Measurements from ENCODE around the gene AUTS2.

AUTS2 gene

DNA sequence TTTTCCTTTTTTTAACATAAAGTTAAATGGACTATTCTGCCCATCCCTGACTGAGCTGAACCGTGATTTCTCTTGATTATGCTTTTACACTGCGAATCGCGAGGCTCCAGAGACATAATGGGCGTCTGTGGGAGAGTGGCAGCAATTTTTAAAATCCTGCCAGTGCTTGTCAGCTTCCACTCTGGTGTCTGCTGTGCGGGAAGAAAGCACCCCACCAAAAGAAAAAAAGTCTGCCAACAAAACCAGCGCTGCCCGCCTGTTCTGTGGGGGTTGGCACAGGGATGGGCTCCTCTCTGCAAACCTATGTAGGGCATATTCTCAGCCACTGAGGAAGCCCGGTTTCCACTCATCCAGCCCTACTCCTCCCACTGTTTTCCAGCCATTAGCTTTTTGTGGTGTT lies 941.3 kb downstream of the AUTS2 start:
- DNase-seq = no peak

DNA sequence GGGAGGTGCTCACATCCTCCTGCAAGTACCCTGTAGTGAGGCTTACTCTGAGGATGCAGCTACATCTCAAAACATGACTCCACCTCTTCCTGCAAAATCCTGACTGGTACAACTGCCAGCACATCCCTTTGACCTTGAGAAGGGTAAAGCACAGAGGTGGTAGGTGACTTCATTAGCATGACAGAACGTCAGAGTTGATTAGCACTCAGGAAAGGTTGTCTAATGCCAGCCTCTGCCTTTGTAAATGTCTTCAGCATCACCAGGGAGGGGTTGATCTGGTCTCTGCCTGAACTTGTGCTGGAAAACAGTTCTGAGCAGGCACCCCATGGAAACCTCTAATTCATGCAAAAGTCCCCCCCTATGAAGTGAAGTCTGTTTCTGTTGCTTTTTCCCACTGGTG lies 942.4 kb downstream of the AUTS2 start:
- no peak for DNase-seq

DNA sequence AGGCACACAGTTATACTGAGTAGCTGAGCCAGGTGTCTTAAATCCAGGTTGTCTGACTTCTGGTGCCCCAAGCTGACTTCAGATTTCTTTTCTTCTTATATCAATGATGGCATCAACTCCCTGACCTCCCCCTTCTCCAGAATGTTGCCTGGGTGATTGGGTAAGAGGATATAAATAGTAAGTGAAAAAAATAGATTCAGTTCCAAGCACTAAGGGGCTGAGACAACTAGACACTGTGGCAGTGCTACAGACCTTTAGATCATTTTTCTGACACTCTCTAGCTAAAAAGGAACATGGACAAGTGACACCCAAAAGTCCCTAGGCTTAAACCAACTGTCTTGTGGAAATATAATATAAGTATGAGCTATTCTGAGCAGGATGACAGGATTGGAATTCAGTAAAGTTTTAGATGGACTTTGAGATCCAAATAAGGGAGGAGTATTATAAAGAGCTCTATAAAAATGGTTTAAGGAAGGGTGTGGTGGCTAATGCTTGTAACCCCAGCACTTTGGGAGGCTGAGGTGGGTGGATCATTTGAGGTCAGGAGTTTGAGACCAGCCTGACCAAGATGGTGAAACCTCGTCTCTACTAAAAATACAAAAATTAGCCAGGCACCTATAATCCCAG lies 944.6 kb downstream of the AUTS2 start:
- no peak for DNase-seq

DNA sequence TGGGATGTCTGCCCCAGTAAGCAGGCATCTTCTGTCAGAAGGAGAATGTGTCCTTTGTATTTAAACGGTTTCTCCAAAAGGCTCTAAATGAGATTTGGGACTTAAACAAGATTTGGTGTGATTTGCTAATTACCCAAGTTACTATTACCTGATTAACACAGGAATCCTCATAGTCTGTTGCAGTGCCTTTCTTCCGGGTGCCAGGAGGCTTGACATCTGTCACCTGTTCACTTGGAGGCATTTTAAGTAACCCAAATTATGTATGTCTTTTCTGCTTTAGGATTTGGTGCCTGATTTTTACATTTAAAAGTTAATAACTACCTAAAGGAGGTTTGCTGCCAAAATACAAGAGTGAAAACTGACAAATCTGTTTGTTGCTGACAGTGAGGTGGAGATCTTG lies 945.7 kb downstream of the AUTS2 start:
- no peak for DNase-seq

DNA sequence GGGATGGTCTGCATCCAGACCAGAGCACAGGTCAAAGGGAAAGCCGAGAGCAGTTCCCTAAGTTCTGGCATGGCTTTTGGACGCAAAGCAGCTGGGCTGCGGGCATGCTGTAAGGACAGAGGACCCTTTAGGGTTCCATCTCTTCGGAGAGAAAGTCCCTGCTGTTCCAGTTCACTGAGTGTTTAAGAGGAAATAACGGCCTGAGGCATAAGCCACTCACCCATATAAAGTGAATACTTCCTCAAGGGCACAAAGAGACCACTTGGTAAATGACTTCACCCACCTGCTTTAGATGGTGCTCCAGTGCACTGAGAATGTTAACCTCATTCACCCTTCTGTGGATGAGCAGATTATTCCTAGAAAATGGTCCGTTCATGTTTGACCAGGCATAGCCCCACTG lies 946.9 kb downstream of the AUTS2 start:
- no peak for DNase-seq

DNA sequence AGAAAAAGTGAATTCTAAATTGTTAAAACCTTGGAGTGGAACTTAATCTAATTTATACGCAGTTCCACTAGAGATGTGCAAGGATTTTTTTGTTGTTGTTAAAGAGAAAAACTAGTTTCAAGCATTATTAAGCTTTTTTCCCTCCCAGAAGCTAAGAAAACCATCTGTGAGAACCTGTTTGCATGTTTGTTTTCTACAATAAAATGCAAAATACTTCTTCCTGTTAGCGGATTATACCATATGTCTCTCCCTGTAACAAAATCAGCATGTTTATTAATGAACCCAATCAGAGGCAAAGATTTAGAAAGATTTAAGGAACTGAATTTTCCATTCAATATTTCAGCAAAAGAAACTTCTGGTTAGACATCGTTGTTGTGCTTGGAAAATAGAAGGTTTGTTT lies 953.9 kb downstream of the AUTS2 start:
- DNase-seq = no peak

DNA sequence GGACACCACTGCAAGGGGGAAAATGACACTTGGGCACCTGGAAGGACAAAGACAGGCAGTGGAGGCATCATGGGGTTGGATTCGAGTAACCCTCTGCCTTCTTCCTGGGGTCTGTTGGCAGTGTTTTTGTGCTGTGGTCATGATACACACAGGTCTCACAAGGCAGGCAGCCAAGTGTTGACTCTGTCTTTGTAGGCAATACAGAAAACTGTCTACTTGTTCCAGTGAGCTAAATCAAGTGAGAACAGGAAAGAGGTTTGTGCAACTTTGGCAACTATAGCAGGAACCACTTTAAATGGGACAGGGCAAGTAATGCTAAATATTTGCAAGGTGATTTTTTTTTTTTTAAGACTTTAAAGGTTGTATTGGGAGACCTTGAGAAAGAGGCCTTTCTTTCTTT lies 955.1 kb downstream of the AUTS2 start:
- no peak for DNase-seq

DNA sequence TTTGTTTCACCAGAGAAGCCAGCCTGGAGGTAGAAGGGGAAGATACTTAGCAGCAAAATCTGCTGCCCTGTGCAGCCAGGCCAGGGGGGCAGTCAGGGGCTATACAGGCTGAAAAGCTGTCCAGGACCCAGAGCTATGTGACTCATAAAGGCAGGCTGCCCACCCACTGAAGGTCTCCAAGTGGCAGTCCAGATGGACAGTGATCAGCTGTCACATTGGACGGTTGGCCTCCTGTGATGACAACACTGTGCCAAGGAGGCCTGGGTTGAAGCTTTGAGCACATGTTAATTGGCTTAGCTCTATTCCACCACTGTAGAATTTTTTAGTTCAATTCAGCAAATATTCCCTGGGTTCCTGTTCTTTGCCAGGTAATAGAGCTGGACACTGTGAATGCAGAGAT lies 956.4 kb downstream of the AUTS2 start:
- no peak for DNase-seq

DNA sequence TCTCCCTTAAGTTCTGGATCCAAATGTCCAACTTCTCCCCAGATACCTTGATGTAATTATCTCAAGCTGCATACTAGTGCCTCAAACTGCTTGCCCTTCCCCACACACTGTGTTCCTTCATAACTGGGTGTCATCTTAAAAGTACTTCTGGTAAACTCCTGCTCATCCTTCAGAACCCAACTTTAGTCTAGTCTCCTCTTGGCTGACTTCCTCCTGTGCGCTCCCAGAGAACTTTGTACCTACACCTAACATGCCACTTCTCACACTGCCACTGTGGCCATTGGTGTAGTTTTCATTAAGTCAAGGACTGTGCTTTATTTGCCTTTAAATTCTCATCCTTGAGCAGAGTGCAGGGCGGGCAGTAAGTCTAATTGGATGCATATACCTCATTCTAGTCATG lies 958.5 kb downstream of the AUTS2 start:
- no peak for DNase-seq

DNA sequence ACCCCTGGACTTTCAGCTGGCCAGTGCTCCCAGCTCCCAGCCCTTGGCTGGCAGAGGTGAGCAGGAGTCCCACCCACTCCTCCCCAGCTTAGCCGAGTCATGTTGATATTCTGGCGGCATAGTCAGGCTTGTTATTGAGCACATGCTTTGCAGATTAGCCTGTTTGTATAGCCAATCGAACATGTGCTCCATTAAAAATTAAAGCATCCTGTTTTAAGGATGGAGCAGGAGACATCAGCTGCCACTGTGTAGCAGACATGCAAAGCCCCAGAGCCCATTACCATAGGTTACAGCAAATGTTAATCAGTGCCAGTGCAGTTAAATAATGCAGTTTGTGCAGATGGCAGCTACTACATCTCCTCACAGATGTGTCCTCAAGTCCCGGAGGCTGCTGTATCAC lies 959.1 kb downstream of the AUTS2 start:
- no peak for DNase-seq

DNA sequence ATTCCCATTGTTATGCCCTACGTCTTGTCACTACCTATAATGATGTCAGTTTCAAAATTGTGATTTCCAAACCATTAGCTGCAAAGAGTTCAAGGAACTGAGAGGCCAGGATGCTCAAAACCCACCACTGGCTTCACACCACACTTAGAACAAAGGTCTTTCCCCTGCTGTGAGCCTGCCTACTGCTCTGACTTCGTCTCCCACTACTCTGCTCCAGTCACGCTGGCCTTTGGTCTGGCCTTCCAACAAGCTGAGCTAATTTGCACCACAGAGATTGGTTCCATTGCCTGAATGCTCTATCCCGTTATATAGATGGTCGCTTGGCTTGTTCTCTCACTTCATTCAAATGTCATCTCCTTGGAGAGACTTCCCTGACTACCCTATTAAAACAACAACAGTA lies 961.5 kb downstream of the AUTS2 start:
- no peak for DNase-seq

DNA sequence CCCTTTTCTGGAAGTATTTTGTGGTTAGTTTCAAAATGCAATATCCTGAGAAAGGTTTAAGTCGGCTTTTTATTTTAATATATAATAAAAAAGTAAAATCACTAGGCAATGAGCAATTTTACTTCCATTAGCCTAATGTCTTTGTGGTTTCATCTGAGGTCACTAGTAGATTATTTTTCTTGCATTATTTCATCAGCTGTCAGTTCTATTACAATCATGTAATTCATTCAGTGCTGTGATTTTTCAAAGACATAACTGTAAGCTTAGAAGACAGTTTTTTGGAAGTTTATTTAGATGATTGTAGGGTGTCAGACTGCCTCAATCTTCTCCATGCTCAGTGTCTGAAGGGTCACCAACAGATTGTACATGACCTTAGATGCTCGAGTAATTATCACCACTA lies 965.7 kb downstream of the AUTS2 start:
- DNase-seq = no peak

DNA sequence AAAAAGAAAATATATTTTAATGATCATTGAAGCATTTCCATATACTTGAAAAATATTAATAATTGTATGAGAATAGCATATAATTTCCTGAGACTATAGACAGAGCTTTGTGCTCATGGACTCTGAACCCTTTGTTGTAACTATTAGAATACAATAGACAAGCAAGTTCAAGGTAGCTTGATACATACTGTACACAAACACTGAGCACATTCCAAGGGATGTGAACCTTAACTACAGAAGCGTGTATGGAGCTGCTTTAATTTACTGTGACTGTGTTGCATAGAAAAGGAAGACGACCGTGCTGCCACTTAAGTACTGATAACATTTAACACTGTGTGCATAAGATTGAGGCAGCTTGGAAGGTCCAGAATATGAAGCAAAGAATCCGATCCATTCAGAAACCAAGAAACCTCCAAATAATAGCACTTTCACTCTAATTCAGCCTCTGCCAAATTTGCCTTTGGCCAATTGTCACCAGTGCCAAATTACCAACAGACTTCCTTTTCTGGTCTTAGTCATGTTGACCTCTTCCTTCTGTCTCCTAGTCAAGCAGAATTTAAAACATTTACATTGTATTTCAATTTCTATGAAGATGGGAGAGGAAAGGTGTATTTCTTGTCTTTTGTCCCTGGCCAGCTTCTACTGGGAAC lies 967.6 kb downstream of the AUTS2 start:
- DNase-seq = no peak

DNA sequence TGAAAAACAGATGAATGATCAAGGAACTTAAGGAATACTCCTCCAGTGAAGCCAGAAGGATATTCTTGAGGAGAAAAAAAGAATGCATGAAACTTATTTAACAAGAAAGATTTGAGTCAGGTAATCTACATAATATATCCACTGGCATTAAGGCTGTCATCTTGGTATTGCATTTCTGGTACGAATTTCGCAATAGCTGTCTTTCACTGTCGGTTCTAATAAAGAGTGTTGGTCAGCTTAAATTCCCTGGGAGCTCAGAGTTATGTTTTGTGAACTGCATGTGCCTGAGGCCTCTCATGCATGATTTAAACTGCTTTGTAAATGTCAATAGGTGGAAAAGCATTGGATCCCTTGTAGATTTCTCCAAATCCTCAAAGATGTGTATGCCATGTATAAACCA lies 968.4 kb downstream of the AUTS2 start:
- no peak for DNase-seq

DNA sequence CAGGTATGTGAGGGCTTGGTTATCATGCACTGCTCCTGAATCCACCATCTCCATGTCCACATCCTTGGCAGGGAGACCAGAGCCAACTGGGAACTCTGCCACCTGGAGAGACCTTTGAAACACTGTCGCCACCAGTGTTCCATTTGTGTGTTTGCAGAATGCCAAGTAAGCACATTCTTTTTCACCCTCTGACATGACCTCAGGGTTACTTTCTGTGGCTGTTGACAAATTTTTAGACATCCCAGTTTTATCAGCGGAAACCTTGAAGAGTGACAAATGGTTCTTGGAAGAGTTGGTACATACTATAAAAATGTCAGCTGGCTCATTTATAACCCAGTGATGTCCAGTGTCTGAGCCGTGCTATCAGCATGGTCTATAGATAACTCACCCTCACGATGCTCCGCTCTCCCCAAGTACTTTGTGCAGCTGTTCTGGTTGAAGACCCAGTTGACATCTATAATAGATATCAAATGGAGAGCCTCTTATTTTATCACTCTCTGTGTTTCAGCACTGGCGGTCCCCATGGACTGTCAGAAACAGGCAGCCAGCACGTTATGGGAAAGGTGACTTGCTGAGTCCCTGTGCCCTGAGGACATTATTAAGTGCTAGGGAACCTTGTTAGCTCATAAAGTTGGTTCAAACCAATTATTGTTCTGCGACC lies 970.5 kb downstream of the AUTS2 start:
- peak; percentile 48 to 52 for DNase-seq

DNA sequence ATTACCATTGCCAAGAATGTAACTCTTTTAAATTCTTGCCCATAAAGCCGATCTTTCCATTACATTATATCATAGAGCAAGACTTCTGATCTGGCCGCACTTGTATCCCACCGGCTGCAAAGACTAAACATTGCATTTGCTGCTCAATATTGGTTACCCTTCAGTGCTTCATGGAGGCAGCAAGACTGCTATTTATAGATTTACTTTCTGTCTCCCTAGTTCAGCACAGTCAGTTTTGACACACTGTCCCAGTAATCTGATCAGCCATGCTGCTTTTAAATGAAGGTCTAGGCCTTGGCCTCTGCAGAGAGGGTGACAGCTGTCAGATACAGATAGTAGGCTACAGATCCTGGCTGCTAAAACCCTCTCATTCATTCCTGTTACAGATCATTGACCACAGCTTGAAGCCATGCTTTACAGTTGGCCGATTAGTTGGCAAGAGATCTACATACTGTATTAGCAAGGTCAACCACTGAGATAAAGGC lies 971.1 kb downstream of the AUTS2 start:
- DNase-seq = peak; percentile 54 to 62

DNA sequence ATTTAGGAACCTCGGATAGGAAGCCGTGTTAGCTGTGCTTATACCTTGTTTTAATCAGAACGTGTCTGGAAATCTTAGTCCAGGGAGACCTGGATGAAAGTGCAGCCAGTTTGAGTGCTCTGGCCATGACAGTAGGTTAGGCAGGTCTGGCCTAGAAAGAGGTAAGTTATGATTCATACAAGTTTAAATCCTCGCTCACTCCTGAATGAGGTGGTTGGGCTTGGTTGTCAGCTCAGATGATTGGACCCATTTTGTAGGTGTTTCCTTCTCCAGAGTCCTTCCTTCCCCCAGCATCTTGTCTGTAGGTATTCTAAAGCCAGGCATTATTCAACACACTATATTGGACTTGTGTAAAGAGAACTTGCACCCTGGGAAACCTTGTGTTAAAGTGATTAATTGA lies 971.8 kb downstream of the AUTS2 start:
- DNase-seq = no peak

DNA sequence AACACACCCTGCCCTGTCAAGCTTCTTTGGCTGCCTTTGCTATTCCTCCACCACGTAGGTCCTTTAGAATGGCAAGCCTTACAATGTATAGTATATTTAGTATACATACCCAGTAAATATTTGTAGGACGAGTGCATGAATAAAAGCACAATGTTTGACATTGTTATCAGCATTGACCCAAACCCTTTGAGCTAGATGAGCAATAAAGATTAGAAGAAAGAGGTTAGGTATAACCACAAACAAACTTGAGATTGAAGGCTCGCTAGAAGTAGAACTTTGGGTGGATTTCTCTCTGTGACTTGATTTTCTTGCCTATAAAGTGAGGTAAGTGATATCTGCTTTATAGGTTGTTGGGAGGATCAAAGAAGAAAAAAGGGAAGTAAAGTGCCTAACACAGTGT lies 972.7 kb downstream of the AUTS2 start:
- no peak for DNase-seq

DNA sequence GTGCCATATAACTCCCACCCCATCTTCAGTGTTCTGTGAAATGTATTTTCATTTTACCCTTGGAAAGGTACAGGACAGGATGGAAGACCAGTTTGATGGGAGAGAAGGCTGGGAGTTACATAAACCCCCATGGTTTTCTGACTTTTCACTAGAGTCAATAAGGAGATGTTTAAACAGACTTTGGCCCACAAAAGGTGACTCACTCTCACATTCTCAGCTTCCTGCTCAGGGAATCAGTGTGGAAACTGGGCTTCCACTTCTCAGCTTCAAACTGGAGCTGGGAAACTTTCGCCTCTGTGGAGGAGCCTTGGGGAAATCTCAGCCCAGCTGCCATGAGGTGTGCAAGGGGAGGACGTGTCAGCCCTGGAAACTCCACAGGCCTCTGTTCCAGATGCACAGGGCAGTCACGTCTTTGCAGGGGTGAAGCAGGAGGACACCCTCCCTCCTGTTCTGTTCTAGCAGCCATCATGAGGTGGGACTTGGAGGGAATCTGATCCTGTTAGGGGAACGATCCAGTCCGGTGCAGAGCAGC lies 973.2 kb downstream of the AUTS2 start:
- DNase-seq = no peak

DNA sequence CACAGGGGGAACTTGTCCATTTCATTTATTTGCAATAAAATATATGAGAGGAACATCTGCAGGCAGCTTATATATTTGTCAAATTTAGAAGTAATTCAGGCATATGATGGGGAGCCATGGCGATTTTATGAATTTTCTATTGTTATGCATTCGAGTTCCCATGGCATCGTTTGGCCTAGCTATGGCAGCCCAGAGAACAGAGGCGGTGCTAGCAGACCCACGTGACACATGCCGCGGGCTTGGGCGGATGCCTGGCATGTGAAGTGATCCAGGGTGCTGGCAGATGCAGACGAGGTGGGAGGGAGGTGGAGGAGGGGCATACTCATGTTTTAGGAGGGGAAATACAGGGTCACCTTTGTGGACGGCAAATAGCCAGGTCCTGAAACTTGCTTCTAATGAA lies 973.7 kb downstream of the AUTS2 start:
- DNase-seq = no peak

DNA sequence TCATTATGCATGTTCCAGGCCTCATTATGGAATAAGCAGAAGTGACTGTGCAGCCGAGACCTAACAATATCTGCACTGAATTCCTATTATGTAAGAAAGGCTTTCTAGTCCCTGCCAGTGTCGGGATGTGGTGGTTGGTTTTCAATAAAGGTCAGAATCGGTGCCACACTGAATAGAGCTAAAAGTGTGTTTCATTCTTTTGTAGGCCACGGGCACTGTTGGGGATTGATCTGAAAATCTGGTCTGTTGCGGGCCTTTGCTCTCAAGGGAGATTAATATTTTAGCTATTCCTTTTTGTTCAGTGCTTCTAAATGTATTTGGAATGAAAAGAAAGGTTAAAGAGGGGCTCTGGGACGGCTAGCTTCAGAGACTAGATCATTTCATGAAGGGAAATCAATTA lies 974.3 kb downstream of the AUTS2 start:
- no peak for DNase-seq

DNA sequence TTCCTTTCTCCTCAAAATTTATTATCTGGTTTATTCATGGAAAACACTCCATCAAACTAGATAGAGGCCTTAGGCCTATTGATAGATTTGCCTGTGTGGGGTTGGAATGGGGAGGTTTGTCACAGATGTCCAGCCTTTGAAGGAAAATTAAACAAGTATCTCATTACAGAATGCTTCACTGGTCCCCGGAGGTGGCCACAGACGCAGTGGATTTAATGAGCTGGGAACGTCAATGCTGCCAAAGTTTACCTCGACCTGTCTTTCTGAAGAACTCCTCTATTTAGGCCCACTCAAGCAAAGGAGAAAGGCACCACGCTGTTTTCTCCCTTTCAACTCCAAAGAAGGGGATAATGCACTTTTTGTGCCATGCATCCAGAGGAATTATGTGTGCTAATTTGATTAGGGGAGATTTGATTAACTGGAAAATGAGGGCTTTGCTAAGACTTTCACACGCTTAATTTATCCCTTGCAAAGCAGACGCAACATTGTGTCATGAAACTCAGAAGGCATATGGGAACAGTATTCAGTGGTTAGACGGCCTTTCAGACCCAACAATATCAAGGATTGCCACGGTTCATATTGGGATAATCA lies 974.9 kb downstream of the AUTS2 start:
- no peak for DNase-seq

DNA sequence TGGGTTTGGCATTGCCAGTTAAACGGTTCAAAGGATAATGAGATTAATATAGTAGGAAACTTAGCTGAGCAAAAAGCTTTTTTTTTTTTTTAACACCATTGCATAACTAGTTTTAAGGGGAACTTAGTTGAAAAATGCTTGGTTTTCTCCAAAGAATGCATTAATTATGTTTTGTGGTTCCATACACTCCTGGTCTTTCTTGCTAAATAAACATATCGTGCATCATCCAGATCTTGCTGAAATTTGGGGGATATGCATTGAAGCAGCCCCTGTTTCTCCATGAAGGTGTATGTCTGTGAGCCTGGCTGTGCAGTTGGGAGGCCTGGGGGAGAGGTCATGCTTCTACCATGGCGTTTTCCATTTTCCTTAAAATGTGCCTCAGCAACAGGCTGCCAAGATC lies 975.4 kb downstream of the AUTS2 start:
- DNase-seq = no peak

DNA sequence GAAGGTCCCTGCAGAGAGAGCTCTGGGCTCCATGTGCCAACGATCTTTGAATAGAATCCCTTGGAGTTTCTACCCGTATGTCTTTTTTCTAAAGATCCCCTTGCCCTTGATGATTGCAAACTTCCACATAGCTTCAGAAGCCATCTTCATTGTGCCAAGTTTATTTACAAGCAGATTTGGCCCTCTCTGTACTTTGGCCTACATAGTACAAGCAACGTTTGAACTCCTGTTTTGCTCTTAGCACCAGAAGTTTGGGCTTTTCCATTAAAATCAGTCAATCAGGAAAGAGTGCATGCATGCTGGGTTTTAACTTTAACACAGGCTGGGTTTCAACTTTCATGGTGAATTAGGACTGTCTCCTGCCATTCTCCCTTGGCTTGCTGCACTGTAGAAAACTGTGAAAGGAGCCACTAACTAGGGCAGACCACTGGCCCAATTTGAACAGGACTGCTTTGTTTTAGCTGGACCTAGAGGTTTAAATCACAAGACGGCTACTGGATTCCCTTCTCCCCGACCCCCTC lies 976.1 kb downstream of the AUTS2 start:
- DNase-seq = no peak

All from NCI-H187 (cell line).